ENCODE measurements around the gene SGCD.

SGCD gene

DNA sequence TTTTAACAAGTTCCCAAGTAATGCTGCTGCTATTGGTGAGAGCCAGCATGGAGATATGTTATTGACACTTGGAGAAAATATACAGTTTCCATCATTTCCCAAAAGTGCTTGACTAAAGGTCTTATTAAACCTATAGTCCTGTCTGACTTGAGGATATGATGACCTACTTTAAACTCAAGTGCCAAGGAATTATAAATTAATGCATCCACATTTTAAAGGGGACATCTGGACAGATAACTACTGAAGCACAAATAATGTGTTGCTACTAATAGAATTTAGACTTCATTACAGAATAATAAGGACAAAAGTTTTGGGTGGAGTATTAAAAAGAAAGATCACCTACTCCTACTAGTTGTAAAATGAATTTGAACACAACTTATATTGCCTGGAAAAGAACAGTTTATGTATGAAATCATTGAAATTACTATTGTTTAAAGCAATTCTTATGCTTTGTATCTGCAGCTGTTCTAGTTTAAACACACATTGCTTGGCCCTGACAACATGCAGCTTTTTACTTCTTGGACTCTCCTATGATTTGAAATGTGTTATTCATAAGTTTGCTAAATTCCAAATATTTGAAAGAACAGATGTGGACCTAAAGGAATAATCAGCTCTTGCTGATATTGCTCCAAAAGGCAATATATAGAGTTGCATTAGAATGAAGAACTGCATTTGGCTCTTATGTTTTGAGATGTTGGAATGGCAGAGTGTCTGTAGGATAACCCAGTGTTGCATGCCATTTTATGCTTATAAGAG lies 73.4 kb downstream of the SGCD start:
- DNase-seq (ENCODE audit: low read depth in 2 of 2), result no peak

DNA sequence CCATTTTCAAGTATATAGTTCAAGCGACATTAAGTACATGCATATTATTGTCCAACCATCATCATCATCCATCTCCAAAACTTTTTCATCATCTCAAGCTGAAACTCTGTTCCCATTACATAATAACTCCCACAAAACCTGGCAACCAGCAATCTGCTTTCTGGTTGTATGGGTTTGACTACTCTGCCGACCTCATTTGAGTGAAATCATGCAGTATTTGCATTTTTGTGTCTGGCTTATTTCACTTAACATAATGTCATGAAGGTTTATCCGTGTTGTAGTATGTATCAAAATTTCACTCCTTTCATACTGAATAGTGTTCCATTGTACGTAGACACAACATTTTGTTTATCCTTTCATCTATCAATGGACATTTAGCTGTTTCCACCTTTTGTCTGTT lies 74.8 kb downstream of the SGCD start:
- DNase-seq (ENCODE audit: low read depth in 2 of 2), result no peak

DNA sequence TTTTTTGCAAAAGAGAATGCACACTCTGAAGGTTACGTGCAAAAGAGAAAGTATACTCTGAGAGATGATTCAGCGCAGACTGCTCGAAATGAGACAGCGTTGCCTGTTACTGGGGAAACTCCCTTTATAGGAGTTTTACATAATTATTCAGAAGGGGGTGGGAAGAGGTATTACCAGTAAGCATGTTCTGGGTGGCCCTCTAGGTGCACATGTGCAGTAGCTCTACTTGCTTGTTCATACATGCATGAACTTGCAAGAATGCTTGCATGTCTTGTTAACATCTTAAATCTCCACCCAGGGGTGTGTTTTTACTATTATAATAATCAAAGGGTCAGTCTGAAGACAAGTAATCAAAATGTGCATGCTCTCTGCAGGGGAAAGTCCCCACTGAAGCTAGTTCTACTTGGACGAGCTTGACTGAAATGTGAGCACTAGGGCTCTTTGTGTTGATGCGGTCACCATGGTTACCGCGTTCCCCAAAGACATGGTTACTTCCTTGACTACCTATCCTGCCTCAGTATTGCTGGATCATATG lies 75.5 kb downstream of the SGCD start:
- peak; percentile 15 to 19 for DNase-seq (ENCODE audit: low read depth in 2 of 2)

DNA sequence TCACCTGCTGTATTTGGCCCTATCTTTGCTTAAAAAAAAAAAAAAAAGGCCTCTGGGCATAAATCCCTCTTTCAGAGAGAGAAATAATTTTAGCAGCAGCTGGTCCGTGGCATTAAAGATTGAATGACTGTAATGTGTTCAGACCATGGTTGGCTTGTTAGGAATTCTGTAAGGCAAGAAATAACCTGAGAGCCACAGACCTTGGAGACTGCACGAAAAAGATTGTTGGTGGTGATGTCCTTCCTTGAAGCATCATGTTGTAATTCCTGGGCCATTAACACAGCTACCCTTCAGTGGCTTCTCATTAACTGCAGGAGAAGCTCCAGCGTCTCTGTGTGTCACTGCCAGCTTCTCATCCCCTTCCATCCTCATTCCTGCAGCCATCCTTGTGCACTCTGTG lies 79.0 kb downstream of the SGCD start:
- no peak for DNase-seq (ENCODE audit: low read depth in 2 of 2)

DNA sequence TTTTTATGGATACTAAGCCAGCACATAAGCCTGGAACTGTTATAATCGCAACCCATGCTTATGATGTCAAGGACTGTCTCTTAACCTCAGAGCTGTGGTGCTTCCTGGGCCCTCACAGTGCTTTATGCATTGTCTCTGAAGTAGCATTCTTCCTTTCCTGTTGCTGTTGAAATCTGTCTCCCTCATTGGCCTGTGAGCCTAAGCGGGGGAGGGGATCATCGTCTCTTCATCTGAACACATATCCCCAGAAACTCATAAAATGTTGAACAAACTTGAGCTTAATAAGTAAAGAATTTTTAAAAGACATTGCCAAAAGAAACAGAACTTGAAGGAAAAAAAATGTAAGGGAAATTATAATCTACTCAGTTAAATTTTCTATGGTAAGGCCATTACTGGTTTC lies 80.3 kb downstream of the SGCD start:
- DNase-seq (ENCODE audit: low read depth in 2 of 2), result no peak

DNA sequence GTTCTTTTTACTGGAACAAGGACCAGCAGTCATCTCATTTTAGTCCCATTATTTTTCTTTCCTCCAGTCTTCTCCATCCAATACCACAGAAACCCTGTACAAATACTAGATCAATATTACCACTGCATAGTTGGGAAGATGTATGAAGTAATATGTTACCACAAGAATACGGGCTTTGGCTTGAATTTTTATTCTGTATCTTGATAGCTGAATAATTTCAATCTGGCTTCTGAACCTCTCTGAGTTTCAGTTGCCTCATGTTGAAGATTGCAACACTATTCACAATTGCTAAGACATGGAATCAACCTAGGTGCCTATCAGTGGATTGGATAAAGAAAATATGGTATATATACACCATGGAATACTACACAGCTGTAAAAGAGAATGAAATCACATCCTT lies 82.9 kb downstream of the SGCD start:
- DNase-seq (ENCODE audit: low read depth in 2 of 2), result no peak

DNA sequence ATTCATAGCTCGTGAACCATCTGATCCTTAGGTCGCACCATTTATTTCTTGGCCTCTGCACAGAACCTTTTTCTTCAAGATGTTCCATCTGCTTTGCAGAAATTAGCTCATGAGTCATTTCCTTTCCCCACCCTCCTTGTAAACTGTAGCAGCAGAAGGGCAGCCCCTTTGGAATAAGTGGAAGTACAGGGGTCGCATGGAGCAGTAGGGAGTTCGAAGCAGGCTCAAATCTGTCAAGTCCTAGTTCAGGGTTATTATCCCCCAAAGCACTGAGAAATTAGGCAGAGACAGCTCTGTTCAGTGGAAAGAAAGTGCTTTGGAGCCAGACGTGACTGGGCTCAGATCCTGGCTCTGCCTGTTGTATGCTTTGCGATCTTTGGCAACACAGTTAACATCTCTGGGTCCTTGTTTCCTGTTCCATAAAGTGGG lies 84.2 kb downstream of the SGCD start:
- no peak for DNase-seq (ENCODE audit: low read depth in 2 of 2)

DNA sequence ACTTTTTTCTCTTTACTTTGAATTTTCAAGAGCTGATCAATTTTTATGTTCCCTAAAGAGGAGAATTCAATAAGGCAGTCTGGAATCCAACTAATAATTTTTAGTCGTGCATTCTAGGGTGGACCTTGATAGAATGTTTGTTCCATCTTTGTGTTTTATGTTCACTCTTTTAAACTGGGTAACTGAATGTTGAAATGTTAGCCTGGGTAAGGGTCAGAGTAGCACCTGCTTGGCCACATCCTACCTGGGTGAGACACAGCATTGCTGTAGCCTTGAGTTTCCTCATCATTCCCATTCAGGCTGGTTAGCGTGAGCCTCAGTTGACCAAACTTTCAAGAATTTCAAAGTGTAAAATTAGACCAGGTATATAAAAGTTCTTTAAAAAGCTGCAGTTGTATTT lies 85.0 kb downstream of the SGCD start:
- no peak for DNase-seq (ENCODE audit: low read depth in 2 of 2)

DNA sequence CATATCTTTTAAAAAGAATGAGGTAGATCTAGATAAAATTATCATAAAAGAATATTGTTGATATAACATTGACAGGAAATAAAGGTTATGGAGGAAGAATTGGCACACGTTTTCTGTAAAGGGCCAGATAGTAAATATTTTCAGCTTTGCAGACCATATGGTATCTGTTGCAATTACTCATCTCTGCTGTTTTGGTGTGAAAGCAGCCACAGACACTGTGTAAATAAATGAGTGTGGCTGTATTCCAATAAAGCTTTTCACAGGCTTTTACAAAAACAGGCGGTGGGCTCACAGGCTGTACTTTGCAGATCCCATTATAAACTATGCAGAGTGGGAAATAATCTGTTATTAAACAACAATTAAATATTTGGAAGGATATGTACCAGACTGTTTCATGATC lies 87.4 kb downstream of the SGCD start:
- DNase-seq (ENCODE audit: low read depth in 2 of 2), result no peak

DNA sequence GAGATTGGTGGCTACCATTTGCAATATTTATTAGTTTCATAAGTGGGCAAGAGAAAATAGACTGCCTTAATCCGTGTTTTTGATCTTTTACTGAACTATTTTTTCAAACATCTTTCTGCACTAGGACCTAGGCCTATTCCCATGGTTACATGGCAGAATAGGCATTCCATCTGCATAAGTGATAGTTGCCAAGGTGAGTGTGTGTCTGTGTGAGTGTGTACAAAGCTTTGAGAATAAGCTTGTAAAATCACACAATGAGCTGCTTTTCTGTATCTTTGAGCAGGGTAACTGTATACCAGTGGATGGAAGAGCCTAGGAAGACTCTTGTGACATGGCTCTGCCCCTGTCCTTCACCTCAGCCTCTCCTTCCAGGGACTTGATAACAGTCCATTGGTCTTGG lies 92.7 kb downstream of the SGCD start:
- no peak for DNase-seq (ENCODE audit: low read depth in 2 of 2)

DNA sequence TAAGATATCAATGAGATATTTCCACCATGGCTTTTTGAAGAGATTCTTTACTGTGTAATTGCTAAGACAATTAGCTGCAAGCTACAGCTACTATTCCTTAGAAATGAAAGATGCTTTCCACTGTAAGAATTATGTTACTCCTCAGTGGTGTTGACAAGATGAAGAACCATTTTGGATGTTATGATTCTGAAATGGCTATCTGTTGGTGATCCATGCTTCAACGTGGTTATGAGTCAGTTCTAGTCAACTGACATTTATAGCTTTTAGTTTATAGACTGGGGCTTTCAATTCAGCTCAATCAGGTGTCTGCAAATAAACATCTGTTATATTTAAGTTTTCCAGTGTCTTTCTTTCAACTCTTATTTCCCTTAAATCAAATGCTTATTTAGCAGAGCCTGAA lies 93.7 kb downstream of the SGCD start:
- no peak for DNase-seq (ENCODE audit: low read depth in 2 of 2)

DNA sequence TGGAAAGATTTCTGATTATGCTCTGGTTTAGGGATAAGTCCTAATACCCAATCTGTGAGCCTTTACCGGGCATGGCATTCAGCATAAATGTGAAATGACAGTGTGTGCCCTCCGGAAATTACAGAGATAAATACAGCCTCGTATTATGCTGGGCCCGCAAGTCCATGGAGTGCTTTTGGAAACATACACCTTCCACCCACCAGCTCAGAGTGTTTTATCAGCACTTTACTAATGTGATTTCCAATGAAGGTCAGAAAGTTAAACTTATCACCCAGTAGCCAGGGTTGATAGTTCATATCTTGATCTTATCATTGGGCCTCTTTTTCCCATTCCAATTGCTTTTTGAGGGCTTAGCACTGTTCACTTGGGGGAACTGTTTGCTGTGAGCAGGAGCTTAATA lies 94.8 kb downstream of the SGCD start:
- DNase-seq (ENCODE audit: low read depth in 2 of 2), result no peak

DNA sequence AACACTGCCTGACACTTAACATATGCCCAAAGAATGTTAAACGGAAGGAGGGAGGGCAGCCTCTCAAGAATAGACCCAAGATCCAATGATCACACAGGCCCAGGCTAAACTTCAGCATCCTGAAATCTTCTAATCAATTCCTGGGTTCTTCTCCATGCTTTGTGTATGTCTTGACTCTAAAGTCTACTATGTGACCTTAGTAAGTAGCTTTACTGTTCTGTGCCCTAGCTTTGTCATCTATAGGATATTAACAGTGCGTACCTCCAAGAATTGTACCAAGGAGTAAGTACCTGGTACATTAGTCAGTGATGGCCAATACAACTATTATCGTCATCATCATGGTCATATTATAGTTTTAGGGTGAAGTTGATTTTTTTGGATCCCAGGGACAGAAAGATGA lies 96.6 kb downstream of the SGCD start:
- no peak for DNase-seq (ENCODE audit: low read depth in 2 of 2)

DNA sequence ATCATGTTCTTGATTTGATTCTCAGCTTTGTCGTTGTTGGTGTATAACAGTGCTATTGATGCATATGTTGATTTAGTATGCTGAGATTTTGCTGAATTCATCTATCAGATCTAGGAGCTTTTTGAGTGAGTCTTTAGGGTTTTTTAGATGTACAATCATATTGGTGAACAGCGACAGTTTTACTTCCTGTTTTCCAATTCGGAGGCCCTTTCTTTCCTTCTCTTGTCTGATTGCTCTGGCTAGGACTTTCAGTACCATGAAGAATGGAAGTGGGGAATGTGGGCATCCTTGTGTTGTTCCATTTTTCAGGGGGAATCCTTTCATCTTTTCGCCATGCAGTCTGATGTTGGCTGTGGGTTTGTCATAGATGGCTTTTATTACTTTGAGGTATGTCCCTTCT lies 100.4 kb downstream of the SGCD start:
- no peak for DNase-seq (ENCODE audit: low read depth in 2 of 2)

DNA sequence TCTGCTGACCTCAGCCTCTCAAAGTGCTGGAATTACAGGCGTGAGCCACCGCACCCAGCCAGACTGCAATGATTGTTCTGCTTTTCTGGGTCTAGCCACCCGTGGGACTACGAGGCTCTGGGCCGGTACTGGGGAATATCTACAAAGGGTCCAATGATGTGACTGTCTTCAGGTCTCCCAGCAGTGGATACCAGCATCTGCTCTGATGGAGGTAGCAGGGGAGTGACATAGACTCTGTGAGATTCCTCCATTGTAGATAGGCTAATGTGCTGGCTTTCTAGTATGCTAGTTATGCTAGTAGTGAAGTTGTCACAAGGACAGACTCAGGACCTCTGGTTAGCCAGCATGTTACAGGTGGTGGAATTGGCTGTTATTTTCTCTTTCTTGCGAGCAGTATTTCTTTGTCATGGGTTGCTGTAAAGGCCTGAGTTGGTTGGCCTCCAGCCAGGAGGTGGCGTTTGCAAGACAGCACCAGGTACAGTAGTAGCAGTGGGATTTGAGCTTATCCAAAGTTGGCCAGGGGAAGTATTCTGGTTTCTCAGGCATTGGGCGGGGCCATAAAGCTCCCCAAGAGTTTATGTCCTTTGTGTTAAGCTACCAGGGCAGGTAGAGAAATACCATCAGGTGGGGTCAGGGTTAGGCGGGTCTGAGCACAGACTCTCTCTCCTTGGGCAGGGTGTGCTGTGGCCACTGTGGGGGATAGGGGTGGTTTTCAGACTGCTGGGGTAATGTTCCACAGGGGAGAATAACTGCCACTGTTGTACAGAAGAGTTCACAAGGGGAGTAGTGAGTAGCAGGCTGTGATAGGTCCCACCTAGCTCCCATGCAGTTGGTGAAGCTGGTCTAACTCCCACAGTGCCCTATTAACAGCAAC lies 105.2 kb downstream of the SGCD start:
- no peak for DNase-seq (ENCODE audit: low read depth in 2 of 2)

DNA sequence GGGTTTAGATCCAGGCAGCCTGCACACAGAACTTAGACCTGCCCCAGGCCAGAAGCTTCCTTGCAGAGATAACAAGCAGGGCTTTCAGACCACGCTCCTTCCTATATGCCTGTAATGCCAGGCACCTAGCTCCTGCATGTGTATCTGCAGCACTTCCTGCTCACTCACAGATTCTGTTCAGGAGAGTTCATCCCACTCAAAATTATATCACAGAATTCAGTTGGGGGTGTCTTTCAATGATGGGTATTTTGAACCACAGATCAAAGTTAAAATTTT lies 105.8 kb downstream of the SGCD start:
- DNase-seq (ENCODE audit: low read depth in 2 of 2), result no peak

DNA sequence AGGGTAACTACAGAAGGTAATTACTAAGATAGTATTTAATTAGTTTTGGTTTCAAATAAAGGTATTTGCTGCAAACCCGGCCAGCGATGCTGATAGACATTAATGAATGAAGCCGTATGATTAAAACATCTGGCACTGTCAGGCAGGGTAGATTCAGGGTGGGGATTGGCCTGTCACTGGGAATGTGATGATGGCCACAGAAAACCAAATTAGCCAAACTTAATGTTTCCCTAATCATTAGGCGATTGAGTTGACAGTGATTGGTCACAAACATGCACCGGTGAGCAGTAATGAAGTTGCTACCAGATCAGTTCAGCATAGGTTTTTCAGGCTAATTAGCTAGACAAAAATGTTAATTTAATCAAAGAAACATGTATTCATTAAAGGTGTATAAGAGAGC lies 107.5 kb downstream of the SGCD start:
- DNase-seq (ENCODE audit: low read depth in 2 of 2), result no peak

DNA sequence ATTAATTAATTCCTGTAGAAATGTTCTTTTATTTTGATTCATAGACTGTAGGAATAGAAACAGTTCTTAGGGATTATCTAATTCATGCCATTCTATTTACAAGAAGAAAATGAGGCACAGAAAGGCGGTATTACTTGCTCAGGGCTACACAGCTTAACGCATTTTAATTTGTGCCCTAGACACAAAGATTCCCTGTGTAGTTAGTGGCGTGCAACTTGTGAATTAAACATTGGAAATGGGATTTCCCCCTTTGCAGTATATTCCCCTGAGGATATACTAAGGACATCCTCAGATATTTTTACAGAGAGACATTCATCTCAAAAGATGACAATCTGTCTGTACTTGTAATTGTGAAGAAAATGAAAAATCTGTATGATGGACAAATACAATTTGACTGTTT lies 108.1 kb downstream of the SGCD start:
- no peak for DNase-seq (ENCODE audit: low read depth in 2 of 2)

DNA sequence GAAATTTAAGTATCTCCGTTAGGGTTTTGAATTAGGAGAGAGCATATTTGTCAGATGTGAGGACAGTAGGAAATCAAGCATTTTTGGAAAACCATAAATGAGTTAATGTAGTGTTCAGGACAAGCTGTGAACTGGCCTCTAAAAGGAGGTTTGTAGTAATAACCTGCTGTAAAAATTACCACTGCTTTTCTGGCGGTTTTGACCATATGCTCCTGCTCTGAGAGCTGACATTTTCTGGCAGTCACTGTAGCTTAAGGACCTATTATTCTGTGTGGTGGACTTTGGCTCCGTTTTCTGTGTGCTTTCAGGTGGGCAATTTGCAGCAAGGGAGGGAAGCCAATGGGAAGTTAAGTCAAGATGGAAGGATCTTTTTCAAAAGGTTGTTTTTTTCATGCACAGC lies 111.1 kb downstream of the SGCD start:
- no peak for DNase-seq (ENCODE audit: low read depth in 2 of 2)

DNA sequence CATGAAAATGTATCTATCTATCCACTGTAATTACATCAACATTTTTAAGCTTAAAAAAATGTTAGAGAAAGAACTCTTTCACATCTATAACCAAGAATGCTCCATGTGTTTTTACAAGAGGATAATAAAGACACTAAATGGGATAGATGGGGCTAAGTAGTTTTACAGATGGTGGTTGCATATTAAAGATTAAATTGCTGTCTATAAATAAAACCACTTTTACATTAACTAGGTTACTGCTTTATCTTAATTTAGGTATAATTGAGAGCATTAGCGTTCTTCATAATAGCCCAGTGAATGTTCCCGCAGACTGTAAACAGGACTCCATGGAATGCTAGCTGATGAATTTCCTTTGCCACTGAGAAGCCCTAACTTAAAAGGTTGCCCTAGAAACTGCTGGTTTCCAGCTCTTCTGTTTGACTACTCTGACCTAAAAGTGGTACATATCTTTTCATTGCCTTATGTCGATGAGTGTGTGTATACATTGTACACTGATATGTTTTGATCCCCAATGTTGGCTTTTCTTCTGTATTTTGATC lies 117.9 kb downstream of the SGCD start:
- DNase-seq (ENCODE audit: low read depth in 2 of 2), result no peak

DNA sequence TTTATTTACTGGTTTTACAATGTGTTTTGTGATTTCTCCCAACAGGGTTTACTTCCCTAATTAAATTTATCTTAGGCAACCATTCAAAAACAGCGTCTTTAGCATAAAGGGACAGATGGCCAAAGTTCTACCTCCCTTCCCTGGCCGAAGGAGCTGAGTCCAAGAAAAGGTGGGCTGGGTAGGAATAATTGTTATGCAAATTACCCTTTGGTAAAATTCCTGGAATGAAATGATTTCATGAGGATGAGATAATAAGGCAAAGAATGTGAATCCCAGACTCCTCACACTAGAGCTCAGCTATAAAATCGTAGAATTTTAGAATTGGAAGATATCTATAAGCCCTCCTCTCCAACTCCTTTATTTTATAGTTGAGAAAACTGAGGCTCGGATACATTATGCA lies 119.6 kb downstream of the SGCD start:
- DNase-seq (ENCODE audit: low read depth in 2 of 2), result no peak

DNA sequence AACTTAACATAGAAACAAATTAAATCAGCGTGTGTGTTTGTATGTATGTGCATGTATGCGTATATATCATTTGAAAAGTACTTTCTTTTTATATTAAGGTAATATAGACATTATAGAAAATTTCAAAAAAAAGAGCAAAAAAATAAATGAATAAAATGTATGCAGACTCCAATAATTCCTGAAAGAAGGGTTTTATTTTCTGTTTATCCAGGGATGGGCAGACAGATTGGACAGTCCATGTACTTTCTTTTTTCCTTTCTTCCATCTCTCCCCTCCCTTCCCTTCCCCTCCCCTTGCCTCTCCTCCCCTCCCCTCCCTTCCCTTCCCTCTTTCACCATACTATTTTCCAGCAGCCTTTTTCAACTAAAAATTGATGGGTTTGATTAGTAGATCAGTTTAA lies 123.8 kb downstream of the SGCD start:
- DNase-seq (ENCODE audit: low read depth in 2 of 2), result no peak

DNA sequence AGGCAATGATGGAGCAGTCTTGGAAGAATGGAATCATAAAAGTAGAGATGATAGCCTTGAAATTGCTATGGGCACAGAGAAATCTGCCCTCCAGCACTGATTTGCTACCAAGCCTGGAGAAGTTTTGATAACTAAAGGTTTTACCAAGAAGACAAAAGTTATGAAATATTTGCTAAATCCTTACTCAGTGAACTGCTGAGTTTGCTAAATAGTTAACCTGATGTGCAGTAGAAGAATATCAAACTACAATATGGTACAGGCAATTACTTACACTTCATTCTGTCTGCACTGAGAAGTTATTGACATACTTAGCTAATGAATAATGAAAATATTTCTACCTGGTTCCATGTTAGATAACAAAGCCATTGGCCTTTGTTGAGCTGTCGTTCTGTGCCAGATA lies 124.5 kb downstream of the SGCD start:
- DNase-seq (ENCODE audit: low read depth in 2 of 2), result no peak
